HG02852 (cell line): ENCODE data around the gene GOLPH3.

ENCODE experiments used
- ATAC-seq: cut with Tn5 transposase; IDR thresholded peaks from one replicate; pipeline ENCODE4 v1.9.1; 2021; ENCODE audit warnings: mild to moderate bottlenecking, moderate library complexity; ENCODE audit not compliant: unreplicated experiment

GOLPH3 gene

DNA sequence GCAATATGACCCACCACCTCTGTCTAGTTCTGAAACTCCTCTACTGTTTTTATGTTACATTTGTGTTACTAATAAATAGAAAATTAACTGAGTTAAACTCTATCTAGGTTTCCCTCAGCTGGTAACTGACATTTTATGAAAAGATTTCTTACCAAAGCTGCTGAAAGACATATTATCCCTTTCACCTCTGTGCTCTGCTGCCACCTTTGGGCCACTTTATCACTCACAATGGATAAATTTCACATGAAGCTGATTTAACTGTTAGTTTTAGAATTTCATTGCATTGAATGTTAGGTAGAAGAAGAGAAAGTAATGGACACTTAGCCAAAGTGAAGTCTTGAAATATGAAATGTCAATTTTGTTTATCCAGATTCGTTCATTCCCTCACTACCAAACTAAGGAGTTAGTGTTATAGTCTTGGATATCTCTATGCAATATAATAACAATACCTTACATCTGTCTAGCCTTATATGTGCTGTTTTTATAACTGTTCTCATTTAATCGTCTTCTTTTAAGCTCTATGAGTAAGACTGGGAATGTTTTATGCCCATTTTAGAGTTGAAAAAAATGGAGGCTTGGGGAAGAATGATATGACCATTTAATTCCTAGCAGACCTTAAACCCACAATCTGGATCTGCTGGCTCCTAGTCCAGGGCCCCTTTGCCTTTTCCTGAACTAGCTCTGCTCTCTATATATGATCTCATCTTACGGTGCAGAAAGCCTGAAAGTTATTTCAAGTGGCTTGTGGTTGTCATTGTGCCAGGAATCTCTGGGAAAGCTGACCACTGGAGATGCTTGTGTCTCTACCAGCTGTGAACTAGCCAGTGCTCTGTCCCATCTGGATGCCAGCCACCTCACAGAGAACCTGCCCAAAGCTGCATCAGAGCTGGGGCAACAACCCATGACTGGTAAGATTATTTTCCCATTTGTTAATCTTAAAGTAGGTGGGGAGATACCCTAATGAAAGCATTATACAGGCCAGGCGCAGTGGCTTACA is 97.1 kb downstream of the GOLPH3 start:
- peak; percentile 45 for ATAC-seq
